HUES48 (cell line): ENCODE results near the gene CCDC92B.

ENCODE experiments used
- H3K27ac ChIP-seq: one replicate; pipeline ENCODE4 v1.7.0; 2013; ENCODE audit warnings: low read depth, low read length, inconsistent platforms
- H3K27me3 ChIP-seq: 2 replicates; pipeline ENCODE4 v1.6.1; 2013; ENCODE audit warnings: mild to moderate bottlenecking, low read length; ENCODE audit not compliant: control insufficient read depth, insufficient read depth
- H3K36me3 ChIP-seq: 2 replicates; pipeline ENCODE4 v1.6.1; 2013; ENCODE audit warnings: low read length; ENCODE audit not compliant: control insufficient read depth, insufficient read depth
- H3K4me1 ChIP-seq: 2 replicates; pipeline ENCODE4 v1.6.1; 2013; ENCODE audit warnings: mild to moderate bottlenecking, low read length; ENCODE audit not compliant: control insufficient read depth, insufficient read depth
- H3K4me3 ChIP-seq: 2 replicates; pipeline ENCODE4 v1.5.1; 2013; ENCODE audit warnings: mild to moderate bottlenecking, low read depth, low read length
- H3K9ac ChIP-seq: 2 replicates; pipeline ENCODE4 v1.6.1; 2013; ENCODE audit warnings: mild to moderate bottlenecking, low read depth, low read length, moderate library complexity
- H3K9me3 ChIP-seq: 2 replicates; pipeline ENCODE4 v1.6.1; 2013; ENCODE audit warnings: low read length; ENCODE audit not compliant: control insufficient read depth, insufficient read depth

CCDC92B gene

DNA sequence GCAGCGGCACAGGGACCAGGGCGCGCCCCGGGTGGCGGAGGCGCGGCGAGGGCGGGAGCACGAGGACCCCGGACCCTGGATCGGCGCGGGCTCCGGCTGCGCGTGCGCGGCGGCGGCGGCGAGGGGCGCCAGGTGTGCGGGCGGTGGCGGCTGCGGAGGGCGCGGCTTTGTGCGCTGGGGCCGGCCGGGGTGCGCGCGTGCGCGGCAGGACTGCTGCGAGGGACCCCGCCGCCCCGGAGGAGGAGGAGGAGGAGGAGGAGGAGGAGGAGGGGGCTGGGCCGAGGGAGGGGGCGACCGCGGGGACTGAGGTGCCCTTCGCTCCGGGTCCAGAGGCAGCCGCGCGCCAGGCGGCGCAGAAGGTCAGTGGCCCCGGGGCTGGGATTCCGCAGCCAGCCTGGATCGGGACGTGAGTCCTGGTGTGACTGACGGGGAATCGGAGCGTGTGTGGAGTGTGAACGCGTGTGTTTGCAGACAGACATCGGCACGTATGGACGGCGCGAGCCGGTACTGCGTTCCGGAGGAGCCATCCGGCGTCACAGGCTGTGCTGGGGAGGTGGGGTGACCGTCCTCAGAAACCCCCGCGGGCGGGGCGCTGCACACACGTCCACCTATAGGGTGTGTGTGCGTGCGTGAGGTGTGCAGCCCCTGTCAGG lies 27.3 kb upstream of the CCDC92B start:
- Histone ChIP-seq H3K27ac (no peak overlapping the region), H3K9me3 (no peaks in the 10 kb centered on the region), H3K27me3 (no peaks in the 10 kb centered on the region), H3K9ac (0 out of 2 replicates have a peak overlapping the region, but pooled peaks have one; percentile 54), H3K36me3 (no peaks in the 10 kb centered on the region), H3K4me3 (peak overlapping the region; percentile 72), H3K4me1 (no peaks in the 10 kb centered on the region)

- Histone ChIP-seq H3K9ac (no peak overlapping the region), H3K4me3 (no peak overlapping the region), H3K9me3 (no peaks in the 10 kb centered on the region), H3K4me1 (no peaks in the 10 kb centered on the region), H3K36me3 (no peaks in the 10 kb centered on the region), H3K27ac (no peak overlapping the region), H3K27me3 (no peaks in the 10 kb centered on the region)
These were observed 25.8 kb upstream of the CCDC92B start for GRCh38 chr17:2775206-2775605.

GRCh38 chr17:2770129-2770528 lies 20.7 kb upstream of the CCDC92B start:
- H3K4me1 ChIP-seq = no peaks in the 10 kb centered on the region
- no peak overlapping the region for H3K27ac ChIP-seq
- no peaks in the 10 kb centered on the region for H3K27me3 ChIP-seq
- H3K4me3 ChIP-seq = no peak overlapping the region
- H3K9me3 ChIP-seq = no peaks in the 10 kb centered on the region
- H3K36me3 ChIP-seq = no peaks in the 10 kb centered on the region
- no peak overlapping the region for H3K9ac ChIP-seq

DNA sequence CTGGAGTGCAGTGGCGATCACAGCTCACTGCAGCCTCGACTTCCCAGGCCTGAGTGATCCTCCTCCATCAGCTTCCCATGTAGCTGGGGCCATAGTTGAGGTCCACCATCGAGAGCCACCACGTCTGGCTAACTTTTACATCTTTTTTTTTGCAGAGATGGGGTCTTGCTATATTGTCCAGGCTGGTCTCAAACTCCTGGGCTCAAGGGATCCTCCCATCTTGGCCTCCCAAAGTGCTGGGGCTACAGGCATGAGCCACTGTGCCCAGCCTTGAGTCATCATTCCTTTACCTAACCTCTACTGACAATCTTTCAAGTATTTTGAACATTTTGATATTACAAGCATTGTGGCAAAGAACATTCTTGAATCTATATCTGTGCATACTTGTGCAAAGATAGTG lies 9.4 kb upstream of the CCDC92B start:
- Histone ChIP-seq H3K4me3 (no peak overlapping the region), H3K9me3 (no peaks in the 10 kb centered on the region), H3K27ac (no peak overlapping the region), H3K9ac (no peak overlapping the region), H3K27me3 (0 out of 2 replicates have a peak, but pooled peaks cover 5% of the 10 kb centered on the region), H3K4me1 (no peaks in the 10 kb centered on the region), H3K36me3 (no peaks in the 10 kb centered on the region)

- Histone ChIP-seq H3K36me3 (no peaks in the 10 kb centered on the region), H3K27me3 (0 out of 2 replicates have a peak, but pooled peaks cover 5% of the 10 kb centered on the region), H3K27ac (no peak overlapping the region), H3K4me3 (peak overlapping the region; percentile 77), H3K9me3 (no peaks in the 10 kb centered on the region), H3K4me1 (peaks cover 5% of the 10 kb centered on the region; the same call in 1 of the 2 replicates), H3K9ac (no peak overlapping the region)
These were observed 6.7 kb upstream of the CCDC92B start for GRCh38 chr17:2755891-2756724.

DNA sequence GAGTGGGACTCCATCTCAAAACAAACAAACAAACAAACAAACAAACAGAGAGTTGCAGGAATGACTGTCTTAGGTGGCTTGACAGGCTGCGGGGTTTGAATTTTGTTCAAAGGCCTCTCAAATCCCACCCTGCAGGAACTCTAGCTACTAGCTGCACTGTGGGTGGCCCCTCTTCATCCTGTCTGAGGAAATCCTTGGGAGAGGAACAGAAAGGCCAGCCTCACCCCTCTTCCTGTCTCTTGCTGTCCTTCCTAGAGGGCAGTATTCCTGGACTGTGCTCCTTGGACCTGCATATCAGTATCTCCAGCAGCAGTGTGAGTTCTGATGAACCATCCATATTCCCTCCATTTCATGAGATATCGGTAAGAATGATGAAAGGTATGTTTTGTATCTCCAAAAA lies 2.0 kb upstream of the CCDC92B start:
- Histone ChIP-seq H3K36me3 (no peaks in the 10 kb centered on the region), H3K27me3 (peaks cover 8% of the 10 kb centered on the region), H3K4me1 (peaks cover 5% of the 10 kb centered on the region; the same call in 1 of the 2 replicates), H3K9ac (no peak overlapping the region), H3K27ac (no peak overlapping the region), H3K4me3 (no peak overlapping the region), H3K9me3 (no peaks in the 10 kb centered on the region)

- no peak overlapping the region for H3K27ac ChIP-seq
- peaks cover 8% of the 10 kb centered on the region for H3K27me3 ChIP-seq
- H3K4me3 ChIP-seq = no peak overlapping the region
- peaks cover 5% of the 10 kb centered on the region; the same call in 1 of the 2 replicates for H3K4me1 ChIP-seq
- H3K36me3 ChIP-seq = no peaks in the 10 kb centered on the region
- H3K9me3 ChIP-seq = no peaks in the 10 kb centered on the region
- H3K9ac ChIP-seq = no peak overlapping the region
These were observed 1.3 kb upstream of the CCDC92B start for GRCh38 chr17:2750721-2751120.

GRCh38 chr17:2749784-2750181 lies 331 bp upstream of the CCDC92B start:
- Histone ChIP-seq H3K27ac (no peak overlapping the region), H3K36me3 (no peaks in the 10 kb centered on the region), H3K27me3 (peaks cover 8% of the 10 kb centered on the region), H3K4me3 (peak overlapping the region; percentile 22; the same call in 1 of the 2 replicates), H3K9ac (no peak overlapping the region), H3K4me1 (peaks cover 5% of the 10 kb centered on the region; the same call in 1 of the 2 replicates), H3K9me3 (no peaks in the 10 kb centered on the region)

DNA sequence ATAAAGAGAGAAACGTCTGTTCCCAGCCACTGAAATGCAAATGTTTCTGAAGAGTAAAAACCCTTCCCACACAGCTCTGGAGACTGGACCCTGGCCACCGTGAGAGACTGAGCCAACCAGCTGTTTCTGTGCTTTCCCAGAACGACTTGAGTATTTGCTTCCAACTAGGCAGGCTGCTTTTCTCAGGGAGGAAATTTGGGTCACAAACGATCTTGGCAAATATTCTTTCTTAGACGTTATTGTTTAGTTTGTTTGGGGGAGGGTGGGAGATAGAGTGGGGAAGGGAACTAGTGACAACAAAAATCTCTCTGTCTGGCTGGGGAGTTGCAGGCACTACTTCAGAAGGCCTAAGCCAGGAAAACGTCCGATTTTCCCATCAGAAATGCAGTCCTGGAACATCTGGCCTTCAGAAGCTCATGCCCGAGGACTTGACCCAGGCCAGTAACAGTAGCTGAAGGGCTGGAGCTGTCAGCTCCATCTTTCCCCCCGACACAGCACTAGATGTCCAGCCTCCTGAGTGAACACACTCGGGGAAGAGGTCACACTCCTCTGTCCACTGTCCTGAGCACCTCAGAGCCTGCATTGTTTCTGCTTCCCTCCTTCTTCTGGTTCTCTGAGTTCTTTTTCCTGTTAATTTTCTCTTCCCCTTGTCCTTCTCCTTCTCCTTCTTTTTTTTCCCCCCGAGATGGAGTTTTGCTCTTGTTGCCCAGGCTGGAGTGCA lies 4.0 kb downstream of the CCDC92B start:
- H3K9ac ChIP-seq = no peak overlapping the region
- no peaks in the 10 kb centered on the region for H3K36me3 ChIP-seq
- no peaks in the 10 kb centered on the region for H3K27me3 ChIP-seq
- H3K27ac ChIP-seq = no peak overlapping the region
- no peak overlapping the region for H3K4me3 ChIP-seq
- no peaks in the 10 kb centered on the region for H3K9me3 ChIP-seq
- no peaks in the 10 kb centered on the region for H3K4me1 ChIP-seq

GRCh38 chr17:2737693-2738092 lies 11.8 kb downstream of the CCDC92B start:
- H3K27me3 ChIP-seq = no peaks in the 10 kb centered on the region
- no peak overlapping the region for H3K9ac ChIP-seq
- no peaks in the 10 kb centered on the region for H3K9me3 ChIP-seq
- H3K36me3 ChIP-seq = no peaks in the 10 kb centered on the region
- H3K4me1 ChIP-seq = no peaks in the 10 kb centered on the region
- no peak overlapping the region for H3K27ac ChIP-seq
- no peak overlapping the region for H3K4me3 ChIP-seq
